Measurements from ENCODE around the gene MTA1. TPM values are rescaled to one million over a fixed set of nuclear protein-coding genes. Genes with fewer than 3 reads are reported as not detected.

MTA1 gene
- total RNA-seq, 1 experiment from 2014 or later = 166 TPM

DNA sequence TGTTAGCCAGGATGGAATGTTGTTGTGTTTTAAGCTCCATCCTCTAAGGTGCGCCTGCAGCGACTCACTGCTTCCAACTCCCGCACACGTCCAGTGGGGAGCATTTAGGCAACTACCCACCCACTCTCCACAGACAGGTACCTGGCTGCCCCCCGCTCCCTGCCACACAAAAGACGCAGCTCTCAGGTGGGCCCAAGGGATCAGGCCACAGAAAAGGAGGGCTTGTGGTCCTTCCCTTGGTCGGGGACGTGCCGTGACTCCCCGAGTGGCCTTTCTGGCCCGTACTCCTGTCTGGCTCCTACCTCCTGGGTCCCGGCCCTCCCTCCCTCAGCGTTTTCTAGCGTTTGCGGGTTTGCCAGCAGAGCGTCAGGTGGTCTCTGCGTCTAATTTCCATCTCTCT, 87.6 kb downstream of the MTA1 start:
- Mint-ChIP-seq H3K4me1 (ENCODE audit: insufficient read depth, unreplicated experiment) (no peaks in the 10 kb centered on the region), H3K4me3 (ENCODE audit: unreplicated experiment) (no peak overlapping the region), H3K9me3 (ENCODE audit: unreplicated experiment) (no peaks in the 10 kb centered on the region), H3K27me3 (ENCODE audit: insufficient read depth, unreplicated experiment) (peaks cover 24% of the 10 kb centered on the region), H3K27ac (ENCODE audit: low read depth, unreplicated experiment) (no peak overlapping the region), H3K36me3 (ENCODE audit: insufficient read depth, unreplicated experiment) (peaks cover 6% of the 10 kb centered on the region)
- TF ChIP-seq, protein P1, sequence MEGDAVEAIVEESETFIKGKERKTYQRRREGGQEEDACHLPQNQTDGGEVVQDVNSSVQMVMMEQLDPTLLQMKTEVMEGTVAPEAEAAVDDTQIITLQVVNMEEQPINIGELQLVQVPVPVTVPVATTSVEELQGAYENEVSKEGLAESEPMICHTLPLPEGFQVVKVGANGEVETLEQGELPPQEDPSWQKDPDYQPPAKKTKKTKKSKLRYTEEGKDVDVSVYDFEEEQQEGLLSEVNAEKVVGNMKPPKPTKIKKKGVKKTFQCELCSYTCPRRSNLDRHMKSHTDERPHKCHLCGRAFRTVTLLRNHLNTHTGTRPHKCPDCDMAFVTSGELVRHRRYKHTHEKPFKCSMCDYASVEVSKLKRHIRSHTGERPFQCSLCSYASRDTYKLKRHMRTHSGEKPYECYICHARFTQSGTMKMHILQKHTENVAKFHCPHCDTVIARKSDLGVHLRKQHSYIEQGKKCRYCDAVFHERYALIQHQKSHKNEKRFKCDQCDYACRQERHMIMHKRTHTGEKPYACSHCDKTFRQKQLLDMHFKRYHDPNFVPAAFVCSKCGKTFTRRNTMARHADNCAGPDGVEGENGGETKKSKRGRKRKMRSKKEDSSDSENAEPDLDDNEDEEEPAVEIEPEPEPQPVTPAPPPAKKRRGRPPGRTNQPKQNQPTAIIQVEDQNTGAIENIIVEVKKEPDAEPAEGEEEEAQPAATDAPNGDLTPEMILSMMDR (IDR thresholded peaks at IDR 0.05; ENCODE audit: unreplicated experiment) = no peak
- no TSS peak for BruUV-seq (replicated peaks)
- ChIA-PET POLR2A (no interaction called here), CTCF (interaction anchor here (0.6 kb wide), 1 partner anchor 1165 kb away, joined by 4 read pairs; no protein-coding TSS in a partner anchor)
- DNase-seq (ENCODE audit: unreplicated experiment) = no peak
- intact Hi-C loops (cut with micrococcal nuclease) = no loop called here

- H3K4me3 Mint-ChIP-seq (ENCODE audit: unreplicated experiment) = no peak overlapping the region
- TF ChIP-seq, protein P1 (IDR thresholded peaks at IDR 0.05; ENCODE audit: unreplicated experiment) = no peak
- H3K4me1 Mint-ChIP-seq (ENCODE audit: insufficient read depth, unreplicated experiment) = no peaks in the 10 kb centered on the region
- H3K27ac Mint-ChIP-seq (ENCODE audit: low read depth, unreplicated experiment) = no peak overlapping the region
- POLR2A ChIA-PET = no interaction called here
- peaks cover 24% of the 10 kb centered on the region for H3K27me3 Mint-ChIP-seq (ENCODE audit: insufficient read depth, unreplicated experiment)
- intact Hi-C loops (cut with micrococcal nuclease) = no loop called here
- no TSS peak for BruUV-seq (replicated peaks)
- CTCF ChIA-PET = no interaction called here
- H3K9me3 Mint-ChIP-seq (ENCODE audit: unreplicated experiment) = no peaks in the 10 kb centered on the region
- no peak for DNase-seq (ENCODE audit: unreplicated experiment)
- H3K36me3 Mint-ChIP-seq (ENCODE audit: insufficient read depth, unreplicated experiment) = peaks cover 6% of the 10 kb centered on the region
These were observed 88.4 kb downstream of the MTA1 start for GRCh38 chr14:105508069-105508468.

GRCh38 chr14:105508601-105509000, 89.0 kb downstream of the MTA1 start:
- no peaks in the 10 kb centered on the region for H3K4me1 Mint-ChIP-seq (ENCODE audit: insufficient read depth, unreplicated experiment)
- CTCF ChIA-PET = no interaction called here
- H3K4me3 Mint-ChIP-seq (ENCODE audit: unreplicated experiment) = no peak overlapping the region
- BruUV-seq (replicated peaks) = no TSS peak
- intact Hi-C loops (cut with micrococcal nuclease) = no loop called here
- no peak overlapping the region for H3K27ac Mint-ChIP-seq (ENCODE audit: low read depth, unreplicated experiment)
- TF ChIP-seq, protein P1 (IDR thresholded peaks at IDR 0.05; ENCODE audit: unreplicated experiment) = no peak
- H3K27me3 Mint-ChIP-seq (ENCODE audit: insufficient read depth, unreplicated experiment) = peaks cover 24% of the 10 kb centered on the region
- H3K36me3 Mint-ChIP-seq (ENCODE audit: insufficient read depth, unreplicated experiment) = peaks cover under 1% of the 10 kb centered on the region
- no peak for DNase-seq (ENCODE audit: unreplicated experiment)
- POLR2A ChIA-PET = no interaction called here
- H3K9me3 Mint-ChIP-seq (ENCODE audit: unreplicated experiment) = no peaks in the 10 kb centered on the region

GRCh38 chr14:105517096-105517495, 97.5 kb downstream of the MTA1 start:
- BruUV-seq (replicated peaks) = no TSS peak
- Mint-ChIP-seq H3K4me1 (ENCODE audit: insufficient read depth, unreplicated experiment) (no peaks in the 10 kb centered on the region), H3K27ac (ENCODE audit: low read depth, unreplicated experiment) (no peak overlapping the region), H3K36me3 (ENCODE audit: insufficient read depth, unreplicated experiment) (no peaks in the 10 kb centered on the region), H3K27me3 (ENCODE audit: insufficient read depth, unreplicated experiment) (peaks cover 11% of the 10 kb centered on the region), H3K4me3 (ENCODE audit: unreplicated experiment) (no peak overlapping the region), H3K9me3 (ENCODE audit: unreplicated experiment) (no peaks in the 10 kb centered on the region)
- POLR2A ChIA-PET = no interaction called here
- intact Hi-C loops (cut with micrococcal nuclease) = no loop called here
- DNase-seq (ENCODE audit: unreplicated experiment) = no peak
- TF ChIP-seq, protein P1 (IDR thresholded peaks at IDR 0.05; ENCODE audit: unreplicated experiment) = no peak
- CTCF ChIA-PET = interaction anchor here (0.6 kb wide), 1 partner anchor 69 kb away, joined by 3 read pairs; no protein-coding TSS in a partner anchor

Measured in MCF 10A (cell line).